Trophoblast cell (in vitro differentiated cells and primary cell): ENCODE data around the gene NR2F1.
A peak's percentile ranks its signal among the peaks of the same experiment; 100 is the strongest.

Source experiments
- DNase-seq, 2 donors: peaks; one replicate each; pipeline ENCODE4 v3.0.0-alpha.2; 2016
- H2AFZ ChIP-seq: 2 replicates; pipeline ENCODE4 v1.6.1; 2013; ENCODE audit warnings: low read length, moderate library complexity, mild to moderate bottlenecking; ENCODE audit not compliant: insufficient read depth, poor library complexity
- H2AK5ac ChIP-seq: 2 replicates; pipeline ENCODE4 v1.6.1; 2013; ENCODE audit warnings: mild to moderate bottlenecking, low read length
- H2BK120ac ChIP-seq: 2 replicates; pipeline ENCODE4 v1.6.1; 2013; ENCODE audit warnings: low read length, mild to moderate bottlenecking, moderate library complexity; ENCODE audit not compliant: insufficient read depth, poor library complexity
- H2BK12ac ChIP-seq: 2 replicates; pipeline ENCODE4 v1.6.1; 2013; ENCODE audit warnings: mild to moderate bottlenecking, low read length, moderate library complexity
- H2BK5ac ChIP-seq: 2 replicates; pipeline ENCODE4 v1.6.1; 2013; ENCODE audit warnings: low read length, low read depth, moderate library complexity, mild to moderate bottlenecking; ENCODE audit not compliant: poor library complexity
- H3K14ac ChIP-seq: 2 replicates; pipeline ENCODE4 v1.6.1; 2013; ENCODE audit warnings: mild to moderate bottlenecking, low read length
- H3K18ac ChIP-seq: 2 replicates; pipeline ENCODE4 v1.6.1; 2013; ENCODE audit warnings: mild to moderate bottlenecking, low read length
- H3K23ac ChIP-seq: 2 replicates; pipeline ENCODE4 v1.6.1; 2013; ENCODE audit warnings: low read length
- H3K27ac ChIP-seq: 2 replicates; pipeline ENCODE4 v1.5.1; 2013; ENCODE audit warnings: low read depth, mild to moderate bottlenecking, inconsistent platforms, low read length, moderate library complexity
- H3K27me3 ChIP-seq: 2 replicates; pipeline ENCODE4 v1.6.1; 2013; ENCODE audit warnings: inconsistent platforms, mild to moderate bottlenecking, low read length, moderate library complexity; ENCODE audit not compliant: insufficient read depth
- H3K36me3 ChIP-seq, 2 experiments: 1 replicate in 1 of 2; 2 replicates in 1 of 2; pipeline ENCODE4 v1.6.1; 2013; ENCODE audit warnings: low read length in 2 of 2, mild to moderate bottlenecking in 2 of 2, moderate library complexity in 1 of 2; ENCODE audit not compliant: insufficient read depth in 2 of 2, control insufficient read depth in 1 of 2
- H3K4ac ChIP-seq: 2 replicates; pipeline ENCODE4 v1.6.1; 2013; ENCODE audit warnings: low read depth, mild to moderate bottlenecking, low read length, moderate library complexity
- H3K4me1 ChIP-seq, 2 experiments: 1 replicate in 1 of 2; 2 replicates in 1 of 2; pipeline ENCODE4 v1.6.1; 2013; ENCODE audit warnings: low read length in 2 of 2, mild to moderate bottlenecking in 2 of 2, moderate library complexity in 1 of 2; ENCODE audit not compliant: insufficient read depth in 2 of 2, control insufficient read depth in 1 of 2
- H3K4me2 ChIP-seq: 2 replicates; pipeline ENCODE4 v1.6.1; 2013; ENCODE audit warnings: inconsistent platforms, mild to moderate bottlenecking, low read length, moderate library complexity
- H3K4me3 ChIP-seq: 2 replicates; pipeline ENCODE4 v1.5.1; 2013; ENCODE audit warnings: mild to moderate bottlenecking, low read depth, low read length, inconsistent platforms
- H3K79me1 ChIP-seq: one replicate; pipeline ENCODE4 v1.6.1; 2013; ENCODE audit warnings: low read length
- H3K79me2 ChIP-seq: 2 replicates; pipeline ENCODE4 v1.6.1; 2013; ENCODE audit warnings: low read length, mild to moderate bottlenecking; ENCODE audit not compliant: control insufficient read depth, insufficient read depth, poor library complexity
- H3K9ac ChIP-seq: 2 replicates; pipeline ENCODE4 v1.6.1; 2013; ENCODE audit warnings: mild to moderate bottlenecking, low read length
- H3K9me3 ChIP-seq: 2 replicates; pipeline ENCODE4 v1.6.1; 2013; ENCODE audit warnings: low read depth, mild to moderate bottlenecking, control low read depth, inconsistent platforms, low read length; ENCODE audit not compliant: insufficient read depth
- H4K12ac ChIP-seq: 2 replicates; pipeline ENCODE4 v1.6.1; 2013; ENCODE audit warnings: low read depth, mild to moderate bottlenecking, low read length, moderate library complexity
- H4K8ac ChIP-seq: 2 replicates; pipeline ENCODE4 v1.6.1; 2013; ENCODE audit warnings: low read depth, mild to moderate bottlenecking, low read length, moderate library complexity
- H4K91ac ChIP-seq: one replicate; pipeline ENCODE4 v1.6.1; 2013; ENCODE audit warnings: low read depth, mild to moderate bottlenecking, low read length, moderate library complexity
- WGBS: extraction: QIAGEN DNeasy Blood & Tissue Kit; methylation state at CpG from one replicate; pipeline ENCODE4 v1.1.7; 2013; ENCODE audit warnings: missing lambda C conversion rate; ENCODE audit not compliant: insufficient read length, insufficient coverage; ENCODE audit errors: extremely low coverage; 5-methylcytosine and 5-hydroxymethylcytosine counted together

The NR2F1 gene

GRCh38 chr5:93621327-93621798, 38.3 kb downstream of the NR2F1 start:
- Histone ChIP-seq H2BK120ac (no peak overlapping the region), H3K36me3 (no peaks in the 10 kb centered on the region), H4K12ac (peak overlapping the region; percentile 12), H3K4me1 (peaks cover 0 to 3% of the 10 kb centered on the region in 2 experiments), H2AK5ac (no peak overlapping the region), H3K79me2 (no peaks in the 10 kb centered on the region), H4K8ac (peak overlapping the region; percentile 34), H2AFZ (peak overlapping the region; percentile 86), H3K18ac (no peak overlapping the region), H3K4ac (no peak overlapping the region), H3K23ac (no peak overlapping the region), H2BK5ac (no peak overlapping the region), H3K4me3 (peak overlapping the region; percentile 78), H4K91ac (no peak overlapping the region), H3K14ac (no peak overlapping the region), H2BK12ac (no peak overlapping the region), H3K27ac (no peak overlapping the region), H3K9me3 (no peaks in the 10 kb centered on the region), H3K27me3 (peaks cover 7% of the 10 kb centered on the region), H3K79me1 (peaks cover 2% of the 10 kb centered on the region), H3K9ac (no peak overlapping the region), H3K4me2 (peak overlapping the region; percentile 95)
- DNase-seq = peak; percentile 76 to 83
- no CpG with 5 or more reads among the region's 41 CpGs for WGBS

GRCh38 chr5:93622240-93622885, 39.3 kb downstream of the NR2F1 start:
- no peak overlapping the region for H3K9ac ChIP-seq
- no peak overlapping the region for H3K4ac ChIP-seq
- H3K79me2 ChIP-seq = no peaks in the 10 kb centered on the region
- H3K4me3 ChIP-seq = no peak overlapping the region
- no peak overlapping the region for H4K91ac ChIP-seq
- H2BK120ac ChIP-seq = no peak overlapping the region
- no peak overlapping the region for H4K12ac ChIP-seq
- no peak overlapping the region for H3K23ac ChIP-seq
- no peak overlapping the region for H3K18ac ChIP-seq
- H3K9me3 ChIP-seq = no peaks in the 10 kb centered on the region
- peak; percentile 70 to 95 for DNase-seq
- no peak overlapping the region for H2AK5ac ChIP-seq
- no peak overlapping the region for H3K4me2 ChIP-seq
- no peak overlapping the region for H2BK5ac ChIP-seq
- peaks cover 5% of the 10 kb centered on the region for H3K27me3 ChIP-seq
- H3K79me1 ChIP-seq = peaks cover 2% of the 10 kb centered on the region
- H3K4me1 ChIP-seq = peaks cover 0 to 3% of the 10 kb centered on the region in 2 experiments
- H3K14ac ChIP-seq = no peak overlapping the region
- no CpG with 5 or more reads among the region's 4 CpGs for WGBS
- no peak overlapping the region for H2BK12ac ChIP-seq
- no peak overlapping the region for H3K27ac ChIP-seq
- no peaks in the 10 kb centered on the region for H3K36me3 ChIP-seq
- no peak overlapping the region for H4K8ac ChIP-seq
- no peak overlapping the region for H2AFZ ChIP-seq

- Histone ChIP-seq H3K14ac (no peak overlapping the region), H3K27ac (no peak overlapping the region), H4K12ac (no peak overlapping the region), H3K23ac (no peak overlapping the region), H2BK5ac (no peak overlapping the region), H4K8ac (no peak overlapping the region), H3K4ac (no peak overlapping the region), H3K9me3 (no peaks in the 10 kb centered on the region), H3K79me2 (no peaks in the 10 kb centered on the region), H3K36me3 (no peaks in the 10 kb centered on the region), H2AFZ (no peak overlapping the region), H3K4me2 (no peak overlapping the region), H2AK5ac (no peak overlapping the region), H3K18ac (no peak overlapping the region), H4K91ac (no peak overlapping the region), H3K4me3 (no peak overlapping the region), H3K27me3 (peaks cover 5% of the 10 kb centered on the region), H3K4me1 (peaks cover 0 to 3% of the 10 kb centered on the region in 2 experiments), H3K9ac (no peak overlapping the region), H2BK12ac (no peak overlapping the region), H3K79me1 (peaks cover 2% of the 10 kb centered on the region), H2BK120ac (no peak overlapping the region)
- DNase-seq = no peak
- no CpG with 5 or more reads among the region's 4 CpGs for WGBS
Observed at GRCh38 chr5:93623153-93623552, 40.1 kb downstream of the NR2F1 start.

- no peaks in the 10 kb centered on the region for H3K79me2 ChIP-seq
- H4K8ac ChIP-seq = no peak overlapping the region
- no peaks in the 10 kb centered on the region for H3K4me1 ChIP-seq
- H3K36me3 ChIP-seq = no peaks in the 10 kb centered on the region
- H3K27me3 ChIP-seq = peaks cover 3% of the 10 kb centered on the region
- H3K14ac ChIP-seq = no peak overlapping the region
- H2AFZ ChIP-seq = no peak overlapping the region
- H3K18ac ChIP-seq = no peak overlapping the region
- H3K27ac ChIP-seq = no peak overlapping the region
- H3K79me1 ChIP-seq = no peaks in the 10 kb centered on the region
- no peak overlapping the region for H4K12ac ChIP-seq
- H2BK12ac ChIP-seq = no peak overlapping the region
- H2BK5ac ChIP-seq = no peak overlapping the region
- no peak overlapping the region for H3K9ac ChIP-seq
- no peak overlapping the region for H4K91ac ChIP-seq
- H2BK120ac ChIP-seq = no peak overlapping the region
- H3K9me3 ChIP-seq = no peaks in the 10 kb centered on the region
- no peak overlapping the region for H2AK5ac ChIP-seq
- no peak overlapping the region for H3K4me2 ChIP-seq
- H3K4me3 ChIP-seq = no peak overlapping the region
- no peak overlapping the region for H3K4ac ChIP-seq
- peak; percentile 18 to 90 for DNase-seq
- H3K23ac ChIP-seq = no peak overlapping the region
Observed at GRCh38 chr5:93626801-93627200, 43.8 kb downstream of the NR2F1 start.
